Measurements from ENCODE around the gene POFUT2.

DNA sequence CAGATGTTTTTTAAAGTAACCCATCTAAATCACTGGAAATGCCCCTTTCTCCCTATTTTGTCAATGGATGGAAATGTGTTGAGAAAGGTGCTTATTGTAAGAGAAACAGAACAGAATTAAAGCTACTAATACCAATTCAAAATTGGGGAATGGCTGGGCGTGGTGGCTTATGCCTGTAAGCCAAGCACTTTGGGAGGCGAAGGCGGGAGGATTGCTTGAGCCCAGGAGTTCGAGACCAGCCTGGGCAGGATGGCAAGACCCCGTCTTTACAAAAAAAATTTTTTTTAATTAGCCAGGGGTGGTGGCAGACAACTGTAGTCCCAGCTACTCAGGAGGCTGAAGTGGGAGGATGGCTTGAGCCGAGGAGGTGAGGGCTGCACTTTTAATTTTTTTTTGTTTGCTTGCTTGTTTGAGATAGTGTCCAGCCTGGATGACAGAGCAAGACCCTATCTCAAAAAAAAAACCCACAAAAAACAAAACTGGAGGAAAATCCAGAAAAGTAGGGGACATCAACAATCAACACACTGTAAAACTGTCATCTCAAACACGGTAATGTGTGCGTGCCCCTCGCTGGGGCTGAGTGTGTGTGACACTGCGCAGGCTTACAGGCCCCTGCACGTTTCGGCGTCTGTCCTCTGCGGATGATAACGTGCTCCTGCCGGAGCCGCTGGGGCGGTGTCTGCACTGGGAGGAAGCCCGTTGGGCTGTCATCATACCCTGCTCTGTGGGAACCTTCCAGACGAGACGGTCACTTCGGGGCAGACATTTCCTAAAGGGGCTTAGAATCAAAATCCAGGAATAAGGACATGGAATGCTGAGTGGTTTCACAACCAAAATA lies 11.6 kb upstream of the POFUT2 start:
- TF ChIP-seq CTCF (IDR thresholded peaks at IDR 0.05 in 4 of 5, conservative IDR thresholded peaks at IDR 0.05 in 1 of 5) (no peak), POLR2A (IDR thresholded peaks at IDR 0.05) (no peak)

All from gastrocnemius medialis (tissue), 4 donors.